H1 (cell line): ENCODE data around the gene SSR2.

Experiments used
- ATF3 ChIP-seq: IDR thresholded peaks from 2 replicates; pipeline ENCODE4 v1.6.1; 2011; ENCODE audit warnings: low read depth, mild to moderate bottlenecking, low read length; ENCODE audit not compliant: insufficient read depth
- BACH1 ChIP-seq: IDR thresholded peaks from 2 replicates; pipeline ENCODE4 v1.6.1; 2012; ENCODE audit warnings: low read length, improper control_type of control experiment
- CREB1 ChIP-seq: IDR thresholded peaks from 2 replicates; pipeline ENCODE4 v1.6.1; 2012; ENCODE audit warnings: inconsistent platforms
- CTCF ChIP-seq, 3 experiments: IDR thresholded peaks; 1 replicate in 2 of 3; 2 replicates in 1 of 3; pipeline versions ENCODE4 v1.5.1 to v1.6.1; 2011; ENCODE audit warnings: low read length in 3 of 3, mild to moderate bottlenecking in 3 of 3, inconsistent platforms in 2 of 3, low read depth in 1 of 3, moderate library complexity in 1 of 3; ENCODE audit not compliant: insufficient read depth in 1 of 3; ENCODE audit errors: control extremely low read depth in 1 of 3
- EP300 ChIP-seq, 2 experiments: IDR thresholded peaks; 1 replicate in 1 of 2; 2 replicates in 1 of 2; pipeline ENCODE4 v1.6.1; 2011 to 2012; ENCODE audit warnings: low read depth in 2 of 2, low read length in 2 of 2, mild to moderate bottlenecking in 2 of 2, borderline replicate concordance in 1 of 2, inconsistent platforms in 1 of 2, moderate library complexity in 1 of 2
- EZH2 ChIP-seq: fragments of 200-600 bp; sonication (generic); IDR thresholded peaks from 2 replicates; pipeline ENCODE4 v1.7.1; 2012; ENCODE audit warnings: low read depth, mild to moderate bottlenecking, moderate library complexity, low read length, inconsistent platforms; ENCODE audit not compliant: severe bottlenecking
- GABPA ChIP-seq: IDR thresholded peaks from 2 replicates; pipeline ENCODE4 v1.6.1; 2011; ENCODE audit warnings: mild to moderate bottlenecking, low read length, moderate library complexity, borderline replicate concordance; ENCODE audit not compliant: insufficient read depth
- POLR2AphosphoS5 ChIP-seq: IDR thresholded peaks from 2 replicates; pipeline ENCODE4 v1.6.1; 2011; ENCODE audit warnings: low read depth, low read length
- RAD21 ChIP-seq, 2 experiments: IDR thresholded peaks in 1 of 2; conservative IDR thresholded peaks in 1 of 2; 2 replicates each; pipeline ENCODE4 v1.6.1; 2011; ENCODE audit warnings: low read depth in 2 of 2, low read length in 2 of 2, improper control_type of control experiment in 1 of 2, inconsistent platforms in 1 of 2, mild to moderate bottlenecking in 1 of 2, moderate library complexity in 1 of 2
- RXRA ChIP-seq: IDR thresholded peaks from 2 replicates; pipeline ENCODE4 v1.6.1; 2011; ENCODE audit warnings: low read depth, mild to moderate bottlenecking, low read length, moderate library complexity; ENCODE audit not compliant: insufficient read depth
- SIN3A ChIP-seq, 2 experiments: IDR thresholded peaks in 1 of 2; conservative IDR thresholded peaks in 1 of 2; 2 replicates each; pipeline ENCODE4 v1.6.1; 2011 to 2012; ENCODE audit warnings: low read length in 2 of 2, improper control_type of control experiment in 1 of 2, low read depth in 1 of 2, mild to moderate bottlenecking in 1 of 2
- TAF1 ChIP-seq: IDR thresholded peaks from 2 replicates; pipeline ENCODE4 v1.6.1; 2011; ENCODE audit warnings: mild to moderate bottlenecking, low read depth, low read length
- ZNF274 ChIP-seq: IDR thresholded peaks from 2 replicates; pipeline ENCODE4 v1.7.0; 2012; ENCODE audit warnings: low read length, borderline replicate concordance; ENCODE audit errors: extremely low read depth

GRCh38 chr1:156026588-156026987 lies 5.8 kb upstream of the SSR2 start:
- TF ChIP-seq EP300 (IDR thresholded peaks at IDR 0.05; ENCODE audit: borderline replicate concordance in 1 of 2, low read depth in 2 of 2, low read length in 2 of 2) (no peak), EZH2 (no peak), SIN3A (conservative IDR thresholded peaks at IDR 0.05 in 1 of 2, IDR thresholded peaks at IDR 0.05 in 1 of 2; ENCODE audit: low read depth in 1 of 2, low read length in 2 of 2) (no peak), POLR2AphosphoS5 (no peak), CTCF (IDR thresholded peaks at IDR 0.05; ENCODE audit: control extremely low read depth in 1 of 3, insufficient read depth in 1 of 3, low read depth in 1 of 3, low read length in 3 of 3) (no peak), GABPA (no peak), RAD21 (IDR thresholded peaks at IDR 0.05 in 1 of 2, conservative IDR thresholded peaks at IDR 0.05 in 1 of 2; ENCODE audit: low read depth in 2 of 2, low read length in 2 of 2) (no peak), TAF1 (no peak), CREB1 (no peak), RXRA (no peak), BACH1 (no peak), ZNF274 (no peak), ATF3 (no peak)
